H1 (cell line): ENCODE results near the gene MORF4L1. TPM values are rescaled to one million over a fixed set of nuclear protein-coding genes. Genes with fewer than 3 reads are reported as not detected.

Experiments used
- CHD1 ChIP-seq: IDR thresholded peaks from 2 replicates; pipeline ENCODE4 v1.6.1; 2012; ENCODE audit warnings: low read depth, low read length, improper control_type of control experiment
- GTF2F1 ChIP-seq: IDR thresholded peaks from 2 replicates; pipeline ENCODE4 v1.6.1; 2012; ENCODE audit warnings: low read depth, low read length, improper control_type of control experiment, borderline replicate concordance
- KDM1A ChIP-seq: fragments of 200-600, 300-600 bp; sonication (generic); IDR thresholded peaks from 2 replicates; pipeline ENCODE4 v1.7.1; 2016; ENCODE audit warnings: mild to moderate bottlenecking, low read length, borderline replicate concordance
- RFX5 ChIP-seq: IDR thresholded peaks from 2 replicates; pipeline ENCODE4 v1.6.1; 2011; ENCODE audit warnings: low read depth, low read length, improper control_type of control experiment, borderline replicate concordance
- TAF1 ChIP-seq: IDR thresholded peaks from 2 replicates; pipeline ENCODE4 v1.6.1; 2011; ENCODE audit warnings: mild to moderate bottlenecking, low read depth, low read length
- polyA plus RNA-seq, 7 experiments: library from polyadenylated mRNA; depleted of rRNA in 3 of 7; stranded (reverse) in 5 of 7; unstranded in 2 of 7; fragments of >200 nt in 5 of 7; fragments of 200-250 nt in 2 of 7; gene quantifications; 1 replicate in 5 of 7; 2 replicates in 1 of 7; 4 replicates in 1 of 7; pipeline versions ENCODE4 v1.2.1 to v1.2.3, GENCODE V29; 2011 to 2013; ENCODE audit warnings: missing spikeins in 2 of 7, mixed read lengths in 2 of 7
- total RNA-seq: library from RNA; stranded (reverse); fragmentation: NEBNext Ultra II Directional; extraction: Animal tissue kit (Norgen Biotek cat#: 25700); gene quantifications from 2 replicates; pipeline ENCODE4 v1.2.1, GENCODE V29; 2021
- TF ChIP-seq, protein P1 (sequence below): fragments of 300-600 bp; sonication (generic); IDR thresholded peaks from 2 replicates; pipeline ENCODE4 v1.7.1; 2012; ENCODE audit warnings: low read length, moderate library complexity, mild to moderate bottlenecking, inconsistent platforms; ENCODE audit not compliant: insufficient replicate concordance
- TF ChIP-seq, protein P2 (sequence below), 3 experiments: IDR thresholded peaks; 1 replicate in 2 of 3; 2 replicates in 1 of 3; pipeline versions ENCODE4 v1.5.1 to v1.6.1; 2011; ENCODE audit warnings: low read length in 3 of 3, mild to moderate bottlenecking in 3 of 3, inconsistent platforms in 2 of 3, low read depth in 1 of 3, moderate library complexity in 1 of 3; ENCODE audit not compliant: insufficient read depth in 1 of 3; ENCODE audit errors: control extremely low read depth in 1 of 3

The MORF4L1 gene
- total and polyA plus RNA-seq, 2 of the 8 experiments (the other 6 are each of a cell fraction or from before 2014, with no cell fraction given): 260 to 533 TPM

DNA sequence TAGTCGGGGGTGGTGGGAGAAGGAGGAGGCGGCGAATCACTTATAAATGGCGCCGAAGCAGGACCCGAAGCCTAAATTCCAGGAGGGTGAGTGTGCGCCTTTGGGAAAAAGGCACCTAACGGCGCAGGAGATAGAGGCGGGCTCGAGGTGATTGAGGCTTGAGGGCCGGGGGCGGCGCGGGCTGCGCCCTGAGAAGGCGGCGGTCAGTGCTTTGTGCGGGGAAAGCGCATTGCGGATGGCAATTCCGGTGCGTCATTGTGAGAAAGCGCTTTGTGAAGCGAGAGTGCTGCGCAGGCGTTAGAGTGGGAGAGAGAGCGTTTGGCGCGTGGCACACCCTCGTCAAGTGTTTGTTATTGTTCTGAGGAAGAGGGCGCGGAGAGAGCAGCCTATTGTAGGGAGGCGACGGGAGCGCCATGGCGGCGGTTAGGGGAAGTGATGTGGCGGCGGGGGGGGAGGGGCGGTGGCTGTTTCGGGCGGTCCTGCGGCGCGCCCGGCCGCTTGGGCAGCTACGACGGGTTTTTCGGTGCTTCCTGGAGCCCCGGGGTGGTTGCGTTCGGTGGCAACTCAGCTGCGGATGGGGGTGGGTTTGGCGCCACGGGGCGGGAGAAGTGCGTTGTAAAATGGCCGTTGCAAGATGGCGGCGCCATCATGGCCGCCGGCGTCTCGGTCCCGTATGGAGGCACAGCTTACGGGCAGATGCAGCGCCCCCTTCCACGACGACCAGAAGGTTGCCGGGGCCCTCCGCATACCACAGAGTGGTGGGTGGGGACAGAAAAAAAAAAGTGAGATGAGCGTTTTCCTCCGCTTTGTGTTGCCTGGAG is 492 bp downstream of the MORF4L1 start (continued):
- TF ChIP-seq, protein P1, sequence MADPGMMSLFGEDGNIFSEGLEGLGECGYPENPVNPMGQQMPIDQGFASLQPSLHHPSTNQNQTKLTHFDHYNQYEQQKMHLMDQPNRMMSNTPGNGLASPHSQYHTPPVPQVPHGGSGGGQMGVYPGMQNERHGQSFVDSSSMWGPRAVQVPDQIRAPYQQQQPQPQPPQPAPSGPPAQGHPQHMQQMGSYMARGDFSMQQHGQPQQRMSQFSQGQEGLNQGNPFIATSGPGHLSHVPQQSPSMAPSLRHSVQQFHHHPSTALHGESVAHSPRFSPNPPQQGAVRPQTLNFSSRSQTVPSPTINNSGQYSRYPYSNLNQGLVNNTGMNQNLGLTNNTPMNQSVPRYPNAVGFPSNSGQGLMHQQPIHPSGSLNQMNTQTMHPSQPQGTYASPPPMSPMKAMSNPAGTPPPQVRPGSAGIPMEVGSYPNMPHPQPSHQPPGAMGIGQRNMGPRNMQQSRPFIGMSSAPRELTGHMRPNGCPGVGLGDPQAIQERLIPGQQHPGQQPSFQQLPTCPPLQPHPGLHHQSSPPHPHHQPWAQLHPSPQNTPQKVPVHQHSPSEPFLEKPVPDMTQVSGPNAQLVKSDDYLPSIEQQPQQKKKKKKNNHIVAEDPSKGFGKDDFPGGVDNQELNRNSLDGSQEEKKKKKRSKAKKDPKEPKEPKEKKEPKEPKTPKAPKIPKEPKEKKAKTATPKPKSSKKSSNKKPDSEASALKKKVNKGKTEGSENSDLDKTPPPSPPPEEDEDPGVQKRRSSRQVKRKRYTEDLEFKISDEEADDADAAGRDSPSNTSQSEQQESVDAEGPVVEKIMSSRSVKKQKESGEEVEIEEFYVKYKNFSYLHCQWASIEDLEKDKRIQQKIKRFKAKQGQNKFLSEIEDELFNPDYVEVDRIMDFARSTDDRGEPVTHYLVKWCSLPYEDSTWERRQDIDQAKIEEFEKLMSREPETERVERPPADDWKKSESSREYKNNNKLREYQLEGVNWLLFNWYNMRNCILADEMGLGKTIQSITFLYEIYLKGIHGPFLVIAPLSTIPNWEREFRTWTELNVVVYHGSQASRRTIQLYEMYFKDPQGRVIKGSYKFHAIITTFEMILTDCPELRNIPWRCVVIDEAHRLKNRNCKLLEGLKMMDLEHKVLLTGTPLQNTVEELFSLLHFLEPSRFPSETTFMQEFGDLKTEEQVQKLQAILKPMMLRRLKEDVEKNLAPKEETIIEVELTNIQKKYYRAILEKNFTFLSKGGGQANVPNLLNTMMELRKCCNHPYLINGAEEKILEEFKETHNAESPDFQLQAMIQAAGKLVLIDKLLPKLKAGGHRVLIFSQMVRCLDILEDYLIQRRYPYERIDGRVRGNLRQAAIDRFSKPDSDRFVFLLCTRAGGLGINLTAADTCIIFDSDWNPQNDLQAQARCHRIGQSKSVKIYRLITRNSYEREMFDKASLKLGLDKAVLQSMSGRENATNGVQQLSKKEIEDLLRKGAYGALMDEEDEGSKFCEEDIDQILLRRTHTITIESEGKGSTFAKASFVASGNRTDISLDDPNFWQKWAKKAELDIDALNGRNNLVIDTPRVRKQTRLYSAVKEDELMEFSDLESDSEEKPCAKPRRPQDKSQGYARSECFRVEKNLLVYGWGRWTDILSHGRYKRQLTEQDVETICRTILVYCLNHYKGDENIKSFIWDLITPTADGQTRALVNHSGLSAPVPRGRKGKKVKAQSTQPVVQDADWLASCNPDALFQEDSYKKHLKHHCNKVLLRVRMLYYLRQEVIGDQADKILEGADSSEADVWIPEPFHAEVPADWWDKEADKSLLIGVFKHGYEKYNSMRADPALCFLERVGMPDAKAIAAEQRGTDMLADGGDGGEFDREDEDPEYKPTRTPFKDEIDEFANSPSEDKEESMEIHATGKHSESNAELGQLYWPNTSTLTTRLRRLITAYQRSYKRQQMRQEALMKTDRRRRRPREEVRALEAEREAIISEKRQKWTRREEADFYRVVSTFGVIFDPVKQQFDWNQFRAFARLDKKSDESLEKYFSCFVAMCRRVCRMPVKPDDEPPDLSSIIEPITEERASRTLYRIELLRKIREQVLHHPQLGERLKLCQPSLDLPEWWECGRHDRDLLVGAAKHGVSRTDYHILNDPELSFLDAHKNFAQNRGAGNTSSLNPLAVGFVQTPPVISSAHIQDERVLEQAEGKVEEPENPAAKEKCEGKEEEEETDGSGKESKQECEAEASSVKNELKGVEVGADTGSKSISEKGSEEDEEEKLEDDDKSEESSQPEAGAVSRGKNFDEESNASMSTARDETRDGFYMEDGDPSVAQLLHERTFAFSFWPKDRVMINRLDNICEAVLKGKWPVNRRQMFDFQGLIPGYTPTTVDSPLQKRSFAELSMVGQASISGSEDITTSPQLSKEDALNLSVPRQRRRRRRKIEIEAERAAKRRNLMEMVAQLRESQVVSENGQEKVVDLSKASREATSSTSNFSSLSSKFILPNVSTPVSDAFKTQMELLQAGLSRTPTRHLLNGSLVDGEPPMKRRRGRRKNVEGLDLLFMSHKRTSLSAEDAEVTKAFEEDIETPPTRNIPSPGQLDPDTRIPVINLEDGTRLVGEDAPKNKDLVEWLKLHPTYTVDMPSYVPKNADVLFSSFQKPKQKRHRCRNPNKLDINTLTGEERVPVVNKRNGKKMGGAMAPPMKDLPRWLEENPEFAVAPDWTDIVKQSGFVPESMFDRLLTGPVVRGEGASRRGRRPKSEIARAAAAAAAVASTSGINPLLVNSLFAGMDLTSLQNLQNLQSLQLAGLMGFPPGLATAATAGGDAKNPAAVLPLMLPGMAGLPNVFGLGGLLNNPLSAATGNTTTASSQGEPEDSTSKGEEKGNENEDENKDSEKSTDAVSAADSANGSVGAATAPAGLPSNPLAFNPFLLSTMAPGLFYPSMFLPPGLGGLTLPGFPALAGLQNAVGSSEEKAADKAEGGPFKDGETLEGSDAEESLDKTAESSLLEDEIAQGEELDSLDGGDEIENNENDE: no peak
- TF ChIP-seq CHD1 (peak; percentile 61; the same call in 1 of the 2 replicates), GTF2F1 (peak; percentile 25; the same call in 1 of the 2 replicates), RFX5 (no peak; the same call in 1 of the 2 replicates), KDM1A (no peak), TAF1 (peak; percentile 95)
- TF ChIP-seq, protein P2, sequence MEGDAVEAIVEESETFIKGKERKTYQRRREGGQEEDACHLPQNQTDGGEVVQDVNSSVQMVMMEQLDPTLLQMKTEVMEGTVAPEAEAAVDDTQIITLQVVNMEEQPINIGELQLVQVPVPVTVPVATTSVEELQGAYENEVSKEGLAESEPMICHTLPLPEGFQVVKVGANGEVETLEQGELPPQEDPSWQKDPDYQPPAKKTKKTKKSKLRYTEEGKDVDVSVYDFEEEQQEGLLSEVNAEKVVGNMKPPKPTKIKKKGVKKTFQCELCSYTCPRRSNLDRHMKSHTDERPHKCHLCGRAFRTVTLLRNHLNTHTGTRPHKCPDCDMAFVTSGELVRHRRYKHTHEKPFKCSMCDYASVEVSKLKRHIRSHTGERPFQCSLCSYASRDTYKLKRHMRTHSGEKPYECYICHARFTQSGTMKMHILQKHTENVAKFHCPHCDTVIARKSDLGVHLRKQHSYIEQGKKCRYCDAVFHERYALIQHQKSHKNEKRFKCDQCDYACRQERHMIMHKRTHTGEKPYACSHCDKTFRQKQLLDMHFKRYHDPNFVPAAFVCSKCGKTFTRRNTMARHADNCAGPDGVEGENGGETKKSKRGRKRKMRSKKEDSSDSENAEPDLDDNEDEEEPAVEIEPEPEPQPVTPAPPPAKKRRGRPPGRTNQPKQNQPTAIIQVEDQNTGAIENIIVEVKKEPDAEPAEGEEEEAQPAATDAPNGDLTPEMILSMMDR (IDR thresholded peaks at IDR 0.05; ENCODE audit: control extremely low read depth in 1 of 3, insufficient read depth in 1 of 3, low read depth in 1 of 3, low read length in 3 of 3): peak; percentile 57 to 76 (median 60)
